HG03469 (cell line): Measurements from ENCODE around the gene KCNQ2.

Experiments used
- ATAC-seq: cut with Tn5 transposase; IDR thresholded peaks from one replicate; pipeline ENCODE4 v1.9.1; 2021; ENCODE audit warnings: mild to moderate bottlenecking, moderate library complexity, moderate number of reproducible peaks; ENCODE audit not compliant: unreplicated experiment

KCNQ2 gene

DNA sequence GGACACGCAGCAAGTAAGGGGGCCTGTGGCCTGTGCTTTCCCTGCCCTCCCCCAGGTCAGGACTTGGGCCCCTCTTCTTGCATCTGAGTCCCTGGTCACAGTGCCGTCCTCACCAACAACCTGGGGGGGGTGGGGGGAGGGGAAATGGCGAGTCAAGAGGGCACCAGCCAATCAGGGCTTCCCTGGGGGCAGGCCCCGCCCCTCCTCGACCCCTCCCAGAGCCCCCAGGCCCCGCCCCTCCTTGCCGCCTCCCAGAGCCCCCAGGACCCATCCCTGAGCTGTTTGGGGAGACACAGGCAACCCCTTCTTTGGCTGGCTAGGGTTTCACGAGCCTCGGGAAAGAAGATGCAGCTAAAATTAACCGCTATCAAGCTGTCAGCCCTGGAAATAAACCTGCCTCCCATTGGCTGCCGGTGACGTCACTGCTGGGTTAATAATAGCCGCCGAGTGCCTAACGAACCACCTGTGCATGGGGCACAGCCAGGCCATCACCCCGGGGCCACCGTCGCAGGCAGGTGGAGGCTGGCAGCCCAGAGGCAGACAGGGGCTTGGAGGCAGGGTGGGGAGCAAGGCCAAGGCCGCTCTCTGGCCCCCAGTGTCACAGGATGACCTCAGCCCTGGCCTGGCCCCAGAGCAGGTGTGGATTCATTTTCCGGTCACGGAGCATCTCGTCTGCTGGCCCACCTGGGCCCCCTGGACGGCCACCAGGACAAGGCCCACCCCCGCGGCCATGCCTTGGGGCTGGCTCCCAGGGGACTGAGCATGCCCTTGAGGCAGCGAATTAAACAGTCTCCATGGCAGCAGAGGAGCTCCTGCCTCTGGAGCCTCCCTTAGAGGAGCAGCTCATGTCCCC lies 29.6 kb upstream of the KCNQ2 start:
- no peak for ATAC-seq

- ATAC-seq = no peak
These were observed 28.7 kb upstream of the KCNQ2 start for GRCh38 chr20:63500902-63501817.

DNA sequence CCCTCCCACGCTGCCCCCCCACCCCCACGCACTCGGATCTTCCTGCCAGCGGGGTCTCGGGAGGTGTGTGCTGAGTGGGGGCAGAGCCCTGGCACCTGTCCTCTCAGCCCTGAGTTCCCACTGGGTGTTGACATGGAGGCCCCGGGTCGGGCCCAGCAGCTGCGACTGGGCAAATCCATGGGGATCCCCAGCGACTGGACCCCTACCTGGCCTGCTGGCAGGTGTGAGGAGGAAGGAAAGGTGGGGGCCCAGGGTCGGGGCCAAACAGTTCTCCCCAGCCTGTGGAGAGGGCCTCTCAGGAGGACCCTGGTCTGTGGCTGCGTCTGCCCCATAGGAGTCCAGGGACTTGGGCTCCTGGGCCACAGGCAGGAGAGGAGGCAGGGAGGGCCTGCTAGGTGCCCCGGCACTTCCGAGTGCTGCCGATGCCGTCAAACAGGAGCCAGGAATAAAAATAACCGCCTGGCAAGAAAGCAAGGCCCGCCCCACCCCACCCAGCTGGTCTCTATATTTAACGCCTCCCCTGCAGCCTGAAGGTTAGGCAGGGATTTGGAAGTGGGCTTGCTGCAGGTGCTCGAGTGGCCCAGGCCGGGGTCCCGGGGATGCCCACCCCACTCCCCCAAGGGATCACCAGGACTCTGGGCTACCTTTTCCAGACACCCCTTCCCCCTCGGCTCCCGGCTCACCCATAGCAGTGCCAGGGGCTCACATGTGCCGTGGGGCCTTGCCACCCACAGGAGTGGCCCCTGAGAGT lies 27.9 kb upstream of the KCNQ2 start:
- no peak for ATAC-seq

DNA sequence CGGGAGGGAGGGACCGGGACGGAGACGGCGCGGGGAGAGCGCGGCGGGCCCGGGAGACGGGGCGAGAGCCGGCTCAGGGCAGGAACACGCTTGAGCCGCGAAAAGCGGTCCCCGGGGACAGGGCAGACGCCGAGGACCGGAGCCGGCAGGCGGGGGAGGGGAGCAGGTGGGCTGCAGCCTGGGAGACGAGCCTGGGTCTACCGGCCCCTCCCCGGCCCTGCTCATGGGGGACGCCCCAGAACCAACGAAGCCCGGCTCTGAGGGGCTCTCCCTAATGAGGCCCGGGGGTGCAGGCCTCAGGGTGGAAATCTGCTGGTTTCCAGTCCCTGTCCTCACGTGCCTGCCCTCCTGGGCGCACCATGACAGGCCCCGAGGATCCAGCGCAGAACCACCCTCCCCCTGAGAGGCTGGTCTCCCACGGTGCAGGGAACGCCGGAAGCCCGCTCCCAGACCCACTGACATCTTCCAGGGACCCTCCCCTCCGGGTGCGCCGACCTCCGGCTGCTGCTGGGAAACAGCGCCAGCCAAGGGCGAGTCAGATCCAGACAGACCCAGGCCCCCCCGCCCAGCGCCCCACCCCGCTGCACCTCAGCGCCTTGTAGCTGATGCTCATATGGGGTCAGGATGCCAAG lies 27.0 kb upstream of the KCNQ2 start:
- ATAC-seq = no peak

GRCh38 chr20:63498960-63499337 lies 26.5 kb upstream of the KCNQ2 start, which contains the start of gene EEF1A2:
TSS of gene EEF1A2 (minus strand) at chr20:63499083. CDS start at chr20:63497763, 1,320 bp downstream.
- ATAC-seq = no peak

DNA sequence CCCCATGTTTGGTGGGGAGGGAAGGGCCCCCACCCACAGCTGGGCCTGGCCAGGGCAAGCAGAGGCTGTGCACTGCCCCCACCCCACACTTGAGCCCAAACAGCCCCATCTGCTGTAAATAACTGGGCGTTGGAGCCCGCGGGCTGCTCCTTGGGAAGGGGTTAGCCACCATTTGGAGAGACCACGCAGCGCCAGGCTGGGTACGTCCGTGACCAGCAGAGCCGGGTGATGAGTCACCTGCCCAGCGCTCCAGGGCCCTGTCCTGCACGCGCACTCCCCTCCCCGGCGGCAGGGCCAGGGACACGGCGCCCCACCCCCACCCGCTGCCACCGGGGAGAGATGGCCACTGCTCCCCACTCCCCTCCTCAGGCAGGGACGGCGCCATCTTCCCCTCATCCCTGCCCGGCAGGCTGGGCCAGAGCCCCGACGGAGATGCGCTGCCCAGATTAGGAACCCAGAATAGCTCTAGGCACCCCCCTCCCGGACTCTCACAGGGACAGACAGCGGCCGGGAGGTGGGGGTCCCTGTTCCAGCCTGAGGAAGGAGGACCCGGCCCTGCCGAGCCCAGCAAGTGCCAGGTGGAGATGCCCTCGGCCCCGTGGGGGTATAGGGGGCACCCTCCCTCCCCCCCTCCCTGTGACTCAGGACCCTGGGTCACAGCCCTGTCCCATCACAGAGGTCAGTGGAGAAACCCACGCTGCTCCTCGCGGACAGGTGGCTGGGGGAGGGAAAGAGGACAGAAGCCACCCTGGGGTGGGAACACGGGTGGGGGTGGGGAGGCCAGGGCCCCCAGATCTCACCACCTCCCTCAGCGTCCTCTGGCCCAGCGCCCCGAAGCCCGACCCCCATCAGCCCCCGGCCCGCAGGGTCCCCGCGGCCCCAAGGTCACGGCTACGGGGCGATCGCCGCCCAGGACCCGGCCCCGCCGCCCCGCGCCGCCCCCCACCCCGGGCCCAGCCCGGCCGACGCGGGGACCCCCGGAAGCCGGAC lies 25.8 kb upstream of the KCNQ2 start:
- ATAC-seq = no peak

- ATAC-seq = no peak
These were observed 24.9 kb upstream of the KCNQ2 start for GRCh38 chr20:63497138-63497945.

DNA sequence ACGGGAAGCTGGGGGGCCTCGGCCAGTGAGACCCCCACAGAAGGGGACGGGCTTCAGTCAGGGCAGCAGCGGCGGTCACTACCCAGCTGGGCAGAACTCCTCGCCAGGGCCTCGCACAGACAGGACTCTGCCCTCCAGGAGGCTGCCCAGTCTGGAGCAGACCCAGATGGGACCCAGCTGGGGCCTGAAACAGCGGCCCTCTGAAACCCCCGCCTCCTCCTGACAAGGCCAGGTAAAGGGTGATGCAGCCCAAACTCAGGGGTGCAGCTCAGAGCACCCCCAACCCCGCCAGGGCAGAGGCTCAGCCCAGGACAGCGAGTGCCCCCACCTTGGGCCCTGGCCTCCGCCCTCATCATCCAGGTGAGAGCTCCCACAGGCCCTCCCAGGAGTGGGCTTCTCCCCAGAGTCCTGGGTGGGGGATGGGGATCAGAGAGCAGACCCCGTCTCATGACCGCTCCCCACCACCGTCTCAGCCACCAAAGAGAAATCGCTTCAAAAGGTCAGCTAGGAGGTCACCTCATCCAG lies 24.2 kb upstream of the KCNQ2 start:
- ATAC-seq = no peak

DNA sequence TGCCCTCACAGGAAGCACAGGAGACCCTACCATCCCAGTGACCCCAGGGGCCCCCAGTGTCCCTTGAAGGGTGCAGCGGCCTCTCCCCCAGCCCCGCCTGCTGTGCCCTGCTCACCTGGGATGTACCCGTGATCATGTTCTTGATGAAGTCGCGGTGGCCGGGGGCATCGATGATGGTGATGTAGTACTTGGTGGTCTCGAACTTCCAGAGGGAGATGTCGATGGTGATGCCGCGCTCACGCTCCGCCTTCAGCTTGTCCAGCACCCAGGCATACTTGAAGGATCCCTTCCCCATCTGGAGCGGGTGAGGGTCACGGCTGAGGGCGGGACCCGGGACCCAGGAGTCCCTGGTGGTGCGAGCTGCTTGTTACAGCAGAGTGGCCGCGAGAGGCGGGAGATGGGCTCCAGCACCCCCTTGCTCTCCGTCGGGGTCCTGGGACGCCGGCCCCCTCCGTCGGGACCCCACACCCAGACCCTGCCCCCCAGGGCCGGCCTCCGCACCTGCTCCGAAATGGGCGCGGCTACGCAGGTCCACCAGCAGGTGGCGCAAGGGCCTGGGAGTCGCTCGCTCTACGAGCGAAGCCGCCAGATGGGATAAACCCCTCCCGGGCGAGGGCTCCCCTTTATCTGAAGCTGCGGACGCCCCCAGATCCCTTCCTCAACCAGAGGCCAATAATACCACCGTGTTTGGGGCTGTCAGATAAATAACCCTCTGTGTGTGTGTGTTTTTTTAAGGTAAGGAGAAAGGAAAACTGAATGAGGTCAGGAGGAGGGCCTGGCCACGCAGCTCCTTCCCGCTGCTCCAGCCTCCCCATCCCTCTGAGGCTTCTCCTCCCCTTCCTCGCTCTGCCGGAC lies 23.5 kb upstream of the KCNQ2 start:
- no peak for ATAC-seq

DNA sequence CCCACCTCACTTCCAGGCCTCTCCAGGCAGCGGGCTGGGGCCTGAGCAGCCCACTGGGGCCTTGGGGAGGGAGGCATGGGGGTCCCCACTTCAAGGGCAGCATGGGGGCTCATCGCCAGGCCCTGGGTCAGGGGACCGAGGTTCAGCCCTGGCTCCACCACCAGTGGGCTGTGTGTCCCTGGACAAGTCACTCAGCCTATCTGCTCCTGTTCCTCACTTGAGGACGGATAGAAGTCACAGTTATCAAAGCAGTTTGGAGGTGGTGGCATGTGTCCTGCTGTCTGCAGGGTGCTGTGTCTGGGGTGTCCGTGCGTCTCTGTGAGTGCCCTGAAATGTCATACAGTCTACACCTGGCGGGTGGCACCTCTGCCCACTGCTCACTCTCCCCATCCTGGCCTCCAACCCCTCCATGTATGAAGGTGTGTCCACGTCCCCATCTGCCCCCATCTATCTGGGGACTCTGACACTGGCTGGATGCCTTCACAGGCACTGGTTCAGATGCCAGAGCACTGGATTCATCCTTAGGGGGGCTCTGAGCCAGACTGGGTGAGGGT lies 22.8 kb upstream of the KCNQ2 start:
- no peak for ATAC-seq

GRCh38 chr20:63494420-63495166 lies 22.1 kb upstream of the KCNQ2 start:
- no peak for ATAC-seq

DNA sequence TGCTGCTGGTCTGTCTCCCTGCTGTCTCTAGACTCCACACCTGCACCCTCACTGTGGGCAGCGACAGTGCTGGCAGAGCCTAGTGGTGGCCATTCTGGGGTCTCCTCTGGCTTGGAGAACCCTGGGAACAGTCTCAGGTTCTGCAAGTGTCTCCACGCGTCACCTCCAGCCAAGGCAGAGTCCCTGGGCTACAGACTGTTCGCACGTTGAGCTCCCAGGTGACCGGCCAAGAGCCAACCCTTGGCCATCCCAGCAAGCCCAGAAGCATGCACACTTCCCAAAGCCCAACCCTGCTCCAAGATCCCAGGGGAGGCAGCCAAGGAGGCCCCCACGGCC lies 21.6 kb upstream of the KCNQ2 start:
- ATAC-seq = no peak

DNA sequence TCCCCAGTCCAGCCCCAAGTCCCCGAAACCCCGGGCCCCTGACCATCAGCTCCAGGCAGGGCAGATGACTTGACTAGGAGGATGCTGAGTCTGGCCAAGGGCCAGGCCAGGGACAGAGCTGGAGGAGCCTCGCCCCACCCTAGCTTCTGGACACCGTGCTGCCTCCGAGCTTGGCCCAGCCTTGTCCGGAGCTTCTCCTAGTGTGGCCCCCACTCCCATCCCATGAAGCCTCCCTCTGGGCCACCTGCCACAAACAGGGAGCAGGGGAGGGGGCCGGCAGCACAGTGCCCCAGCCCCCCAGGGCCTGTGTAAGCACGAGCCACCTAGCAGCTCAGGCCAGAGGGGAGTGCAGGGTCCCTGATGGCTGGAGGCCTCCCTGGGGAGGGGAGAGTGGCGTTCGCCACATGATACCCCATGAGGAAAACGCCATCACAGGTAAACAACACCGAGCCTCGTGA lies 21.1 kb upstream of the KCNQ2 start:
- no peak for ATAC-seq

DNA sequence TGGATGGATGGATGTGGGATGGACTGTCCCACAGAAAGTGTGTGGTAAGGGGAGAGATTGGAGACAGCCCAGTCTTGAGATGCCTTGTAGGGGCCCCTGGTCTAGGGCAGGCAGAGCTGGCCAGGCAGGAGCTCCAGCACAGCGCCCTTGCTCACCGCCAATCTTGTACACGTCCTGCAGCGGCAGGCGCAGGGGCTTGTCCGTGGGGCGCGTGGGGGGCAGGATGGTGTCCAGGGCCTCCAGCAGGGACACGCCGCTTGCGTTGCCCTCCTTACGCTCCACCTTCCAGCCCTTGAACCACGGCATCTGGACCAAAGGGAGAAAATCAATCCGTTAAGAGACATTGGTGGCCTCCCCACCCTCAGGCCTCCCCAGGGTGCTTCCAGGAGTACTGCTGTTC lies 20.5 kb upstream of the KCNQ2 start:
- ATAC-seq = no peak

GRCh38 chr20:63492518-63492917 lies 20.1 kb upstream of the KCNQ2 start:
- no peak for ATAC-seq

GRCh38 chr20:63491635-63492230 lies 19.3 kb upstream of the KCNQ2 start:
- ATAC-seq = no peak
